A549 (cell line): ENCODE measurements around the gene RPL41. TPM values are rescaled to one million over a fixed set of nuclear protein-coding genes. Genes with fewer than 3 reads are reported as not detected.
A peak's percentile ranks its signal among the peaks of the same experiment; 100 is the strongest.

Experiments
- ATAC-seq, 2 experiments: fragments of 200-7000 bp in 1 of 2; fragments of >200 bp in 1 of 2; cut with Nextera tagmentation in 1 of 2; cut with Tn5 transposase in 1 of 2; 3 replicates each; pipeline versions ENCODE4 v1.8.0 to v1.9.1; 2018 to 2020; ENCODE audit warnings: mild to moderate bottlenecking in 1 of 2, moderate library complexity in 1 of 2
- CTCF ChIA-PET: fragments of 300-600 bp; sonication (Branson Sonifier 250); formaldehyde crosslinking; extraction: SDS; loops from one replicate; lab custom pipeline; 2021; ENCODE audit warnings: antibody characterized with exemption, inconsistent platforms; lab: Yijun Ruan, JAX
- POLR2A ChIA-PET: fragments of 350-600 bp; formaldehyde crosslinking; extraction: SDS; loops from one replicate; lab custom pipeline; 2021; ENCODE audit warnings: antibody characterized with exemption, inconsistent platforms; lab: Yijun Ruan, JAX
- DNase-seq, 2 experiments: peaks; one replicate each; pipeline versions ENCODE4 v3.0.0 to v3.0.0-alpha.2; 2011 to 2016; ENCODE audit warnings: low read depth in 1 of 2, low spot score in 1 of 2
- FAIRE-seq: peaks from 2 replicates; lab custom pipeline; 2011; peaks lifted over from hg19 to GRCh38; lab: Jason Lieb, UNC
- H3K27ac ChIP-seq, 2 experiments: fragments of >200 bp; sonication (Bioruptor Twin); formaldehyde crosslinking; 3 replicates each; pipeline ENCODE4 v1.5.1; 2016 to 2017
- H3K4me1 ChIP-seq: fragments of >200 bp; sonication (Bioruptor Twin); formaldehyde crosslinking; 3 replicates; pipeline ENCODE4 v1.6.1; 2016
- H3K4me2 ChIP-seq: fragments of >200 bp; sonication (Bioruptor Twin); formaldehyde crosslinking; 3 replicates; pipeline ENCODE4 v1.6.1; 2016
- H3K4me3 ChIP-seq: fragments of >200 bp; sonication (Bioruptor Twin); formaldehyde crosslinking; 3 replicates; pipeline ENCODE4 v1.5.1; 2016
- H3K9me3 ChIP-seq: fragments of >200 bp; sonication (Bioruptor Twin); formaldehyde crosslinking; 3 replicates; pipeline ENCODE4 v1.6.1; 2016
- CBX8 ChIP-seq: fragments of 200-600 bp; sonication (generic); IDR thresholded peaks from 2 replicates; pipeline ENCODE4 v1.6.1; 2016
- CEBPB ChIP-seq, 2 experiments: fragments of >200 bp in 1 of 2; sonication (Bioruptor Twin) in 1 of 2; formaldehyde crosslinking in 1 of 2; IDR thresholded peaks; 2 replicates each; pipeline ENCODE4 v1.6.1; 2012 to 2016
- EHMT2 ChIP-seq: fragments of 200-600 bp; sonication (generic); IDR thresholded peaks from 2 replicates; pipeline ENCODE4 v1.6.1; 2016; ENCODE audit warnings: antibody characterized with exemption, low read depth, mild to moderate bottlenecking, moderate library complexity
- ESRRA ChIP-seq: fragments of 150-350 bp; IDR thresholded peaks from 2 replicates; pipeline ENCODE4 v1.6.1; 2014; ENCODE audit warnings: mild to moderate bottlenecking, low read length, borderline replicate concordance
- FOSL2 ChIP-seq, 2 experiments: fragments of 450-650 bp in 1 of 2; fragments of >200 bp in 1 of 2; sonication (Bioruptor Twin) in 1 of 2; formaldehyde crosslinking; IDR thresholded peaks; 2 replicates each; pipeline versions ENCODE4 v1.5.0 to v1.6.1; 2016 to 2020; ENCODE audit warnings: mild to moderate bottlenecking in 1 of 2, moderate library complexity in 1 of 2
- FOXS1 ChIP-seq: fragments of 250-450 bp; sonication (Bioruptor Pico); IDR thresholded peaks from 2 replicates; pipeline ENCODE4 v1.5.0; 2020; ENCODE audit warnings: mild to moderate bottlenecking, moderate library complexity
- GATA3 ChIP-seq: IDR thresholded peaks from 2 replicates; pipeline ENCODE4 v1.6.1; 2012; ENCODE audit warnings: borderline replicate concordance
- HDAC2 ChIP-seq: fragments of 200-600 bp; sonication (generic); IDR thresholded peaks from 2 replicates; pipeline ENCODE4 v1.6.1; 2016
- HOXA7 ChIP-seq: fragments of 250-450 bp; sonication (Bioruptor Pico); IDR thresholded peaks from 2 replicates; pipeline ENCODE4 v1.5.0; 2020; ENCODE audit warnings: mild to moderate bottlenecking, moderate library complexity
- HOXB13 ChIP-seq: fragments of 250-450 bp; sonication (Bioruptor Pico); IDR thresholded peaks from 2 replicates; pipeline ENCODE4 v1.5.0; 2020; ENCODE audit warnings: low read depth, mild to moderate bottlenecking, moderate library complexity
- JUN ChIP-seq, 2 experiments: fragments of >200 bp; sonication (Bioruptor Twin); formaldehyde crosslinking; IDR thresholded peaks; 2 replicates in 1 of 2; 3 replicates in 1 of 2; pipeline ENCODE4 v1.6.1; 2016 to 2017
- KDM1A ChIP-seq: fragments of 200-600 bp; sonication (generic); IDR thresholded peaks from 2 replicates; pipeline ENCODE4 v1.6.1; 2016; ENCODE audit warnings: low read depth, mild to moderate bottlenecking
- KDM5A ChIP-seq: fragments of 200-600 bp; sonication (generic); IDR thresholded peaks from 2 replicates; pipeline ENCODE4 v1.6.1; 2016; ENCODE audit warnings: antibody characterized with exemption, mild to moderate bottlenecking
- MAFK ChIP-seq: fragments of 450-650 bp; IDR thresholded peaks from 2 replicates; pipeline ENCODE4 v1.6.1; 2014; ENCODE audit not compliant: partially characterized antibody
- MAZ ChIP-seq: fragments of 150-350 bp; IDR thresholded peaks from 2 replicates; pipeline ENCODE4 v1.6.1; 2014; ENCODE audit warnings: antibody characterized with exemption, low read depth, low read length, borderline replicate concordance
- MYC ChIP-seq: IDR thresholded peaks from 2 replicates; pipeline ENCODE4 v1.6.1; 2012; ENCODE audit warnings: mild to moderate bottlenecking, inconsistent platforms, low read length, improper control_type of control experiment, borderline replicate concordance
- NPAS2 ChIP-seq: fragments of 250-450 bp; sonication (Bioruptor Pico); IDR thresholded peaks from 2 replicates; pipeline ENCODE4 v1.8.0; 2022; ENCODE audit warnings: mild to moderate bottlenecking, moderate library complexity, borderline replicate concordance
- PBX3 ChIP-seq: IDR thresholded peaks from 2 replicates; pipeline ENCODE4 v1.6.1; 2012
- PHF8 ChIP-seq: fragments of 200-600 bp; sonication (generic); IDR thresholded peaks from 2 replicates; pipeline ENCODE4 v1.6.1; 2016; ENCODE audit warnings: low read depth, mild to moderate bottlenecking, antibody characterized with exemption, moderate library complexity, borderline replicate concordance
- POLR2A ChIP-seq: IDR thresholded peaks from 2 replicates; pipeline ENCODE4 v1.6.1; 2012; ENCODE audit warnings: mild to moderate bottlenecking, low read length
- POLR2AphosphoS2 ChIP-seq: conservative IDR thresholded peaks from 2 replicates; pipeline ENCODE4 v1.6.1; 2012; ENCODE audit warnings: low read length, improper control_type of control experiment, inconsistent platforms
- SMC3 ChIP-seq: fragments of >200 bp; sonication (Bioruptor Twin); formaldehyde crosslinking; IDR thresholded peaks from 3 replicates; pipeline ENCODE4 v1.6.1; 2018; ENCODE audit warnings: inconsistent platforms
- TFCP2L1 ChIP-seq: fragments of 250-450 bp; sonication (Bioruptor Pico); IDR thresholded peaks from 2 replicates; pipeline ENCODE4 v1.5.0; 2021; ENCODE audit warnings: mild to moderate bottlenecking
- TP53 ChIP-seq: fragments of 250-450 bp; sonication (Bioruptor Pico); IDR thresholded peaks from 2 replicates; pipeline ENCODE4 v1.5.0; 2021; ENCODE audit warnings: mild to moderate bottlenecking, moderate library complexity
- USF2 ChIP-seq: fragments of 450-650 bp; IDR thresholded peaks from 2 replicates; pipeline ENCODE4 v1.6.1; 2014; ENCODE audit warnings: antibody characterized with exemption
- ZC3H11A ChIP-seq: fragments of 450-650 bp; IDR thresholded peaks from 2 replicates; pipeline ENCODE4 v1.6.1; 2014; ENCODE audit warnings: antibody characterized with exemption, mild to moderate bottlenecking
- WGBS: methylation state at CpG from one replicate; pipeline ENCODE4 v1.1.6; 2017; ENCODE audit errors: missing lambda C conversion rate; 5-methylcytosine and 5-hydroxymethylcytosine counted together
- polyA plus RNA-seq, 4 experiments: library from polyadenylated mRNA; depleted of rRNA in 3 of 4; stranded (reverse); fragments of >200 nt; fragmentation: RNase III in 1 of 4; extraction: RNeasy Plus Mini Kit Qiagen cat#74134 plus additional on column Dnase treatment in 1 of 4; gene quantifications; 2 replicates in 3 of 4; 3 replicates in 1 of 4; pipeline ENCODE4 v1.2.3, GENCODE V29; 2011 to 2017
- TF ChIP-seq, protein P1 (sequence below): IDR thresholded peaks from 2 replicates; pipeline ENCODE4 v1.6.1; 2012
- TF ChIP-seq, protein P2 (sequence below): IDR thresholded peaks from 2 replicates; pipeline ENCODE4 v1.6.1; 2012; ENCODE audit warnings: low read depth, borderline replicate concordance
- TF ChIP-seq, protein P3 (sequence below): fragments of 200-600 bp; sonication (generic); IDR thresholded peaks from 2 replicates; pipeline ENCODE4 v1.6.1; 2016; ENCODE audit warnings: antibody characterized with exemption, mild to moderate bottlenecking, moderate library complexity

Gene RPL41
- polyA plus RNA-seq, 2 of the 4 experiments (the other 2 are of a cell fraction), result 8,804 to 9,351 TPM

DNA sequence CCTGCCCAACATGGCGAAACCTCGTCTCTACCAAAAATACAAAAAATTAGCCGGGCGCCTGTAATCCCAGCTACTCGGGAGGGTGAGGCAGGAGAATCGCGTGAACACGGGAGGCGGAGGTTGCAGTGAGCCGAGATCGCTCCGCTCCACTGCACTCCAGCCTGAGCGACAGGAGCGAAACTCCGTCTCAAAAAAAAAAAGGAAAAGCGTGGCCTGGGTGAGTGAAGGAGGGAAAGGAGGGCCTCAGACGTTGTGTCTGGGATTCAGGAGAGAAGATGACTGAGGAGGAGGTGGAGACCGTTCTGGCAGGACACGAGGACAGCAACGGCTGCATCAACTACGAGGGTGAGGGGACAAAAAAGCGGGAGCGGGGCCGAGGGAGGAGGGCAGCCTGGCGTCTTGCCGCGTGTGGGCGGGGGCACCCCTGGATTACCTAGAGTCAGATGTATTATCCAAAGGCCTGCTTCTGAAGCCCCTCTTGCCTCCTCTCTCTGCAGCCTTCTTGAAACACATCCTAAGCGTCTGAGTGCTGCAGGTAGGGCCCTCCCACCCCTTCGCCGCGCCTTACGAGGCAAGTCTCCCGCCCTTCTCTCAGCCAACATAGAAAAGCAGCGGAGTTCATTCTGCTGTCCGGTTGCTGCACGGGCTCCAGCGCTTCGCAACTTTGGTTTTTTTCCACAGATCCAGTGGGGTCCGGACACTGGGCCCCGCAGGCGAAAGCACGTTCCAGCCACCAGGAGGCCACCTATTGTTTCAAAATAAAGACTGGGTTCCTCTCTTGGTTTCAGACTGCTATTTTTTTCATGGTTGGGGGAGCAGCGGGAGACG is 41.0 kb downstream of the RPL41 start (continued):
- TF ChIP-seq, protein P1, sequence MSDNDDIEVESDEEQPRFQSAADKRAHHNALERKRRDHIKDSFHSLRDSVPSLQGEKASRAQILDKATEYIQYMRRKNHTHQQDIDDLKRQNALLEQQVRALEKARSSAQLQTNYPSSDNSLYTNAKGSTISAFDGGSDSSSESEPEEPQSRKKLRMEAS, result peak; percentile 45

DNA sequence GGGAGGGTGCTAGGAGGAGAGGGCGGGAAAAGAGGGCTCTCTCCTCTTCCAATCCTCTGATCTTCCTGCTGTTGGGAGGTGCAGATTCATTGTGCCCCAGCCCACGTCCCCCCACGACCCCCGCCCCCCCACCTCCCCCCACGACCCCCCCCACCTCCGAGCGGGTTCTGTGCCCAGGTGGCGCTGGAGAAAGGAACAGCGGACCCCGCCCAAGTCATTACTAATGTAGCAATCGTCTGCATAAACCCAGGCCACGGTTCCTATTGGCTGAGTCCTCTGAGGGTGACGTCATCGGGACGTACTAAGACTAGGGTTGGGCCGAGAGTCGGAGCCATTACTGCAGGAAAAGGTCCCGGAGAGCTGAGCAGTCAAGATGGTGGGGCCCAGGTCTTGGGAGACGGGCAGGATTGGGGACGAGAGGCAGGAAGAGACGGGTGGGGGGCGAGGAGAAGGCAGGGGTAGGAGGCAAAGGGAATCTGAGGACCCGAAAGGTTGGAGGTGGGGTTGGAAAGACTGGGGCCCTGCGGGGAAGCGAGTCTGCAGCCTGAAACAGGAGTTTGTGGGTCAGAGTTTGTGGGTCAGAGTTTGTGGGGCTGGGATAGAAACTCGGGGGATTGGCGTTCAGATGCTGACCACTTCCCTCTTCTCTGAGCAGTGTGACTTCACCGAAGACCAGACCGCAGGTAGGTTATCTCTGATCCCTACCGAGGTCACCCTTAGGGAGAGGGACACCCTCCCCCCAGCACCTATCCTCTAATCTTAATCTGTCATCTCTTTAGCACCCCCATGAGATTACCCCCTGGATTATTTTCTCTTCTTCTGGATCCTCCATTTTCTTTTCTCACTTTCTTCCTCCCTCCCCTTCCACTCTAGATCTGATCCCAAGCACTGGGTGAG is 41.8 kb downstream of the RPL41 start, which contains the start of gene MYL6:
TSS of gene MYL6 (plus strand) at position 331 of the 897 bp plus-strand sequence. CDS start at position 374, 43 bp downstream.
- 2% methylated on average over 21 of the region's 30 CpGs for WGBS
- FAIRE-seq, result peak; percentile 23
- TF ChIP-seq ESRRA (0 out of 2 replicates have a peak, but pooled peaks have one; percentile 7), NPAS2 (CRISPR knock-in tag) (no peak), ZC3H11A (no peak), HOXB13 (no peak), CEBPB (IDR thresholded peaks at IDR 0.05) (peak; percentile 37 to 86), USF2 (no peak), FOXS1 (peak; percentile 55; the same call in 1 of the 2 replicates), PHF8 (peak; percentile 78; the same call in 1 of the 2 replicates), KDM5A (no peak), PBX3 (peak; percentile 81), HDAC2 (no peak), EHMT2 (no peak), MAZ (no peak), POLR2A (peak; percentile 99), HOXA7 (peak; percentile 96), JUN (IDR thresholded peaks at IDR 0.05) (peak; percentile 77 to 95; a peak in 4 of 5 replicates), TFCP2L1 (CRISPR knock-in tag) (peak; percentile 58), FOSL2 (IDR thresholded peaks at IDR 0.05) (no peak), FOSL2 (CRISPR knock-in tag; IDR thresholded peaks at IDR 0.05) (peak; percentile 98), SMC3 (no peak), TP53 (CRISPR knock-in tag) (0 out of 2 replicates have a peak, but pooled peaks have one; percentile 59), MAFK (no peak), KDM1A (no peak), GATA3 (peak; percentile 29; the same call in 1 of the 2 replicates), MYC (no peak), CBX8 (no peak), POLR2AphosphoS2 (peak; percentile 71; the same call in 1 of the 2 replicates)
- TF ChIP-seq, protein P2, sequence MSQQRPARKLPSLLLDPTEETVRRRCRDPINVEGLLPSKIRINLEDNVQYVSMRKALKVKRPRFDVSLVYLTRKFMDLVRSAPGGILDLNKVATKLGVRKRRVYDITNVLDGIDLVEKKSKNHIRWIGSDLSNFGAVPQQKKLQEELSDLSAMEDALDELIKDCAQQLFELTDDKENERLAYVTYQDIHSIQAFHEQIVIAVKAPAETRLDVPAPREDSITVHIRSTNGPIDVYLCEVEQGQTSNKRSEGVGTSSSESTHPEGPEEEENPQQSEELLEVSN, result no peak
- TF ChIP-seq, protein P3, sequence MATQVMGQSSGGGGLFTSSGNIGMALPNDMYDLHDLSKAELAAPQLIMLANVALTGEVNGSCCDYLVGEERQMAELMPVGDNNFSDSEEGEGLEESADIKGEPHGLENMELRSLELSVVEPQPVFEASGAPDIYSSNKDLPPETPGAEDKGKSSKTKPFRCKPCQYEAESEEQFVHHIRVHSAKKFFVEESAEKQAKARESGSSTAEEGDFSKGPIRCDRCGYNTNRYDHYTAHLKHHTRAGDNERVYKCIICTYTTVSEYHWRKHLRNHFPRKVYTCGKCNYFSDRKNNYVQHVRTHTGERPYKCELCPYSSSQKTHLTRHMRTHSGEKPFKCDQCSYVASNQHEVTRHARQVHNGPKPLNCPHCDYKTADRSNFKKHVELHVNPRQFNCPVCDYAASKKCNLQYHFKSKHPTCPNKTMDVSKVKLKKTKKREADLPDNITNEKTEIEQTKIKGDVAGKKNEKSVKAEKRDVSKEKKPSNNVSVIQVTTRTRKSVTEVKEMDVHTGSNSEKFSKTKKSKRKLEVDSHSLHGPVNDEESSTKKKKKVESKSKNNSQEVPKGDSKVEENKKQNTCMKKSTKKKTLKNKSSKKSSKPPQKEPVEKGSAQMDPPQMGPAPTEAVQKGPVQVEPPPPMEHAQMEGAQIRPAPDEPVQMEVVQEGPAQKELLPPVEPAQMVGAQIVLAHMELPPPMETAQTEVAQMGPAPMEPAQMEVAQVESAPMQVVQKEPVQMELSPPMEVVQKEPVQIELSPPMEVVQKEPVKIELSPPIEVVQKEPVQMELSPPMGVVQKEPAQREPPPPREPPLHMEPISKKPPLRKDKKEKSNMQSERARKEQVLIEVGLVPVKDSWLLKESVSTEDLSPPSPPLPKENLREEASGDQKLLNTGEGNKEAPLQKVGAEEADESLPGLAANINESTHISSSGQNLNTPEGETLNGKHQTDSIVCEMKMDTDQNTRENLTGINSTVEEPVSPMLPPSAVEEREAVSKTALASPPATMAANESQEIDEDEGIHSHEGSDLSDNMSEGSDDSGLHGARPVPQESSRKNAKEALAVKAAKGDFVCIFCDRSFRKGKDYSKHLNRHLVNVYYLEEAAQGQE, result no peak; the same call in 1 of the 2 replicates

More for the DNA sequence above, 41.8 kb downstream of the RPL41 start, which contains the start of gene MYL6:
- Histone ChIP-seq H3K4me2 (peak within 1 kb of the TSS; percentile 94), H3K4me1 (peaks cover 39% of the 10 kb centered on the region), H3K9me3 (no peaks in the 10 kb centered on the region), H3K4me3 (peak within 1 kb of the TSS; percentile 74), H3K27ac (peak within 1 kb of the TSS; percentile 90 to 97)
- DNase-seq, result peak; percentile 98 to 99
- CTCF ChIA-PET, result interaction anchor here (0.5 to 10.2 kb wide), 7 partner anchors 9 to 40 kb away, joined by 3 to 98 read pairs (median 7); partner anchors contain the start of genes ESYT1, SMARCC2 and ZC3H10
- peak; percentile 87 to 89 for ATAC-seq
- POLR2A ChIA-PET, result interaction anchor here (0.6 to 2.1 kb wide), 7 partner anchors 8 to 42 kb away, joined by 3 to 16 read pairs (median 7); partner anchors contain the start of genes ESYT1, RPL41, SMARCC2 and ZC3H10
